Mucosa of descending colon (tissue), 3 donors: ENCODE data around the gene TSPYL1. TPM values are rescaled to one million over a fixed set of nuclear protein-coding genes. Genes with fewer than 3 reads are reported as not detected.

Source experiments
- ATAC-seq: fragments of 200-7000 bp; cut with Tn5 transposase; one replicate; pipeline ENCODE4 v1.9.1; 2020; ENCODE audit warnings: mild to moderate bottlenecking, moderate library complexity
- DNase-seq, 3 donors: peaks; one replicate each; pipeline ENCODE4 v3.0.0-alpha.2; 2020
- H3K36me3 ChIP-seq: fragments of 200-600 bp; one replicate; pipeline ENCODE4 v1.8.0; 2021; ENCODE audit warnings: low read depth, mild to moderate bottlenecking
- H3K4me1 ChIP-seq: fragments of 200-600 bp; one replicate; pipeline ENCODE4 v1.8.0; 2021; ENCODE audit warnings: low read depth, mild to moderate bottlenecking
- H3K4me3 ChIP-seq: fragments of 200-600 bp; one replicate; pipeline ENCODE4 v1.8.0; 2021; ENCODE audit warnings: mild to moderate bottlenecking
- H3K9me3 ChIP-seq: fragments of 200-600 bp; one replicate; pipeline ENCODE4 v1.8.0; 2021; ENCODE audit warnings: mild to moderate bottlenecking
- CTCF ChIP-seq: fragments of 200-600 bp; IDR thresholded peaks from one replicate; pipeline ENCODE4 v1.8.0; 2022; ENCODE audit warnings: antibody characterized with exemption, mild to moderate bottlenecking
- intact Hi-C, 2 donors: fragments of 100-400 bp; cut with DNase I in 1 of 2; cut with micrococcal nuclease in 1 of 2; formaldehyde crosslinking; loops; one replicate each; pipeline versions ENCODE4 v1.11.0 to v1.11.1; 2022; cut with DNase I, micrococcal nuclease
- total RNA-seq, 3 donors: library from RNA; stranded (reverse); fragmentation: NEBNext Ultra II Directional in 2 of 3; extraction: Animal tissue kit (Norgen Biotek cat#: 25700) in 2 of 3; gene quantifications; one replicate each; pipeline versions ENCODE4 v1.2.1 to v1.2.4, GENCODE V29; 2021 to 2023
- donor health status: DM: no; HTN: no; CAD: no; lungs with moderate emphysema.
- donor health status: DM: no; HTN: no; CAD: no.
- donor health status: DM: no; HTN: yes; CAD: no.

The TSPYL1 gene
- total RNA-seq, 3 donors from 2014 or later = 65.5 to 105 (median 67.0) TPM

GRCh38 chr6:116255246-116255800 lies 24.4 kb downstream of the TSPYL1 start:
- DNase-seq (no peak), ATAC-seq (no peak)
- peaks cover 4% of the 10 kb centered on the region for H3K4me1 ChIP-seq
- no peak for TF ChIP-seq CTCF
- H3K36me3 ChIP-seq = no peaks in the 10 kb centered on the region
- intact Hi-C loops = no loop called here
- no peak overlapping the region for H3K4me3 ChIP-seq
- no peaks in the 10 kb centered on the region for H3K9me3 ChIP-seq

GRCh38 chr6:116254297-116255056 lies 25.3 kb downstream of the TSPYL1 start:
- no peak for TF ChIP-seq CTCF
- no peak for DNase-seq

GRCh38 chr6:116253505-116254296 lies 26.0 kb downstream of the TSPYL1 start, which contains the start of gene TSPYL4:
Gene TSPYL4 (minus strand): TSS chr6:116254075. CDS start chr6:116254008, 67 bp downstream.
- DNase-seq (peak; percentile 93 to 96 (median 94)), ATAC-seq (peak; percentile 99)
- Histone ChIP-seq H3K4me3 (peak within 1 kb of the TSS; percentile 54), H3K4me1 (peaks cover 4% of the 10 kb centered on the region), H3K36me3 (no peaks in the 10 kb centered on the region), H3K9me3 (no peaks in the 10 kb centered on the region)
- no peak for TF ChIP-seq CTCF
- intact Hi-C loops = no loop called here

More at GRCh38 chr6:116254297-116255056, 25.3 kb downstream of the TSPYL1 start:
- Histone ChIP-seq H3K4me1 (peaks cover 4% of the 10 kb centered on the region), H3K9me3 (no peaks in the 10 kb centered on the region), H3K4me3 (no peak overlapping the region), H3K36me3 (no peaks in the 10 kb centered on the region)
- peak; percentile 37 for ATAC-seq
- intact Hi-C loops = no loop called here

GRCh38 chr6:116253188-116253504 lies 26.6 kb downstream of the TSPYL1 start:
- no peaks in the 10 kb centered on the region for H3K9me3 ChIP-seq
- peaks cover 4% of the 10 kb centered on the region for H3K4me1 ChIP-seq
- H3K4me3 ChIP-seq = no peak overlapping the region
- DNase-seq (no peak), ATAC-seq (no peak)
- no peak for TF ChIP-seq CTCF
- intact Hi-C loops = no loop called here
- H3K36me3 ChIP-seq = no peaks in the 10 kb centered on the region

GRCh38 chr6:116251568-116252384 lies 28.0 kb downstream of the TSPYL1 start:
- intact Hi-C loops = no loop called here
- ATAC-seq (no peak), DNase-seq (no peak)
- TF ChIP-seq CTCF = no peak
- Histone ChIP-seq H3K4me3 (no peak overlapping the region), H3K4me1 (peaks cover 4% of the 10 kb centered on the region), H3K9me3 (no peaks in the 10 kb centered on the region), H3K36me3 (no peaks in the 10 kb centered on the region)
